Upper lobe of left lung (tissue), 6 donors: Measurements from ENCODE around the gene MYZAP. TPM values are rescaled to one million over a fixed set of nuclear protein-coding genes. Genes with fewer than 3 reads are reported as not detected.
A peak's percentile ranks its signal among the peaks of the same experiment; 100 is the strongest.

Source experiments
- ATAC-seq, 2 donors: fragments of 200-7000 bp; cut with Tn5 transposase; one replicate each; pipeline ENCODE4 v1.9.1; 2022; ENCODE audit warnings: mild to moderate bottlenecking in 2 of 2, moderate library complexity in 2 of 2; ENCODE audit not compliant: low FRiP score in 2 of 2
- DNase-seq, 2 donors: peaks; one replicate each; pipeline ENCODE4 v3.0.0-alpha.2; 2019 to 2020
- H3K27ac ChIP-seq, 4 donors: fragments of 200-600 bp; sonication (generic); one replicate each; pipeline ENCODE4 v1.5.1; 2016 to 2019
- H3K27me3 ChIP-seq, 4 donors: fragments of 200-600 bp; sonication (generic); one replicate each; pipeline ENCODE4 v1.5.1; 2017 to 2019
- H3K36me3 ChIP-seq, 4 donors: fragments of 200-600 bp; sonication (generic); one replicate each; pipeline ENCODE4 v1.5.1; 2016 to 2019
- H3K4me1 ChIP-seq, 4 donors: fragments of 200-600 bp; sonication (generic); one replicate each; pipeline ENCODE4 v1.5.1; 2018 to 2019
- H3K4me3 ChIP-seq, 4 donors: fragments of 200-600 bp; sonication (generic); one replicate each; pipeline ENCODE4 v1.5.1; 2017 to 2019; ENCODE audit warnings: mild to moderate bottlenecking in 2 of 4, moderate library complexity in 1 of 4
- H3K9me3 ChIP-seq, 4 donors: fragments of 200-600 bp; sonication (generic); one replicate each; pipeline ENCODE4 v1.5.1; 2018 to 2019
- EP300 ChIP-seq, 4 donors: sonication (generic); formaldehyde crosslinking; IDR thresholded peaks; one replicate each; pipeline ENCODE4 v1.5.1; 2017; ENCODE audit warnings: antibody characterized with exemption in 4 of 4, control low read depth in 2 of 4
- POLR2A ChIP-seq, 4 donors: fragments of 450-650 bp; IDR thresholded peaks; one replicate each; pipeline ENCODE4 v1.5.1; 2016 to 2017; ENCODE audit warnings: antibody characterized with exemption in 4 of 4, mild to moderate bottlenecking in 2 of 4
- POLR2AphosphoS5 ChIP-seq, 2 donors: sonication (generic); formaldehyde crosslinking; IDR thresholded peaks; one replicate each; pipeline ENCODE4 v1.5.1; 2017; ENCODE audit warnings: antibody characterized with exemption in 2 of 2
- WGBS, 2 donors: methylation state at CpG; one replicate each; pipeline ENCODE4 v1.1.5; 2017 to 2018; 5-methylcytosine and 5-hydroxymethylcytosine counted together
- total RNA-seq, 6 donors: library from RNA; depleted of rRNA in 4 of 6; stranded (reverse); fragments of >200 nt in 4 of 6; gene quantifications; one replicate each; pipeline versions ENCODE4 v1.1.0 to v1.2.1, GENCODE V29; 2016 to 2021
- TF ChIP-seq, protein P1 (sequence below), 6 experiments: fragments of 450-650 bp in 4 of 6; fragments of 200-600 bp in 2 of 6; sonication (generic) in 2 of 6; IDR thresholded peaks; one replicate each; pipeline ENCODE4 v1.5.1; 2016 to 2019; ENCODE audit warnings: antibody characterized with exemption in 6 of 6
- donor health status: DM: no; HTN: no; CAD: no; lungs with moderate emphysema.
- donor health status: DM: no; HTN: yes; CAD: no; lungs with severe emphysema.

Gene MYZAP
- total RNA-seq, 6 donors from 2014 or later = 22.0 to 54.3 (median 30.4) TPM

DNA sequence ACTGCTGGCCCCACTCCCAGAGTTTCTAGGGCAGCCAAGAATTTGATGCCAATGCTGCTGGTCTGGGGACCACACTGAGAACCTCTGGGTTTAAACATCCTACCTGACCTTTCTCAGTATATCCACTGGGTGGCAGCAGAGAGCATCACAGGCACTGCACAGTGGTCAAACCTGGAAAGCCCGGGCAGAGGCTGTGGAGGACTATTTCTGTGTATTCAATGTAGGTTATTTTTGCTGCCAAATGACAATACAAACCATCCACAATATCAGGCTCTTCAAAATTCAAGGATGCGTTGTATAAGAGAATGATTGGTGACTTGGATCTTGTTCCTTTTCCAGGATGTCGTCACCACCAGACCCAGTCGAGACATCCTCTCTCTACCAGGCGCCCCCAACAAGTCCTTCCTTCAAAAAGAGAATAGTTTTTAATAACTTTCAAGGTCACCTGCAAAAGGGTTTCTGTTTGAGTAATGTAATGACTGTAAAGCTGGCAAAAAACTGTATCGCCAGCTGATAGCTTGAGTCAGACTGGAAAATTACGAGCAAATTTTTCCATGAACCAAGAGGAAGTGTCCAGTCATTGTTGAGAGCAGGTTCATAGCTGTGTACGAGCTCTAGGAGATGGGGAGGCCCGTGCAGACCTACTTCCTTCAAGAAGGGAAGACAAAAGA lies 30.5 kb upstream of the MYZAP start:
- Histone ChIP-seq H3K27me3 (no peaks in the 10 kb centered on the region), H3K27ac (peak overlapping the region in 3 of 4 donors; percentile 28 to 71 (median 31)), H3K4me1 (peaks cover 6 to 19% (median 14%) of the 10 kb centered on the region in 4 donors), H3K9me3 (no peaks in the 10 kb centered on the region), H3K36me3 (no peaks in the 10 kb centered on the region), H3K4me3 (peak overlapping the region in 1 of 4 donors; percentile 15)
- ATAC-seq (peak; percentile 93 to 97), DNase-seq (peak in 1 of 2 donors; percentile 70)
- no peak for TF ChIP-seq EP300 (IDR thresholded peaks at IDR 0.05)
- TF ChIP-seq, protein P1, sequence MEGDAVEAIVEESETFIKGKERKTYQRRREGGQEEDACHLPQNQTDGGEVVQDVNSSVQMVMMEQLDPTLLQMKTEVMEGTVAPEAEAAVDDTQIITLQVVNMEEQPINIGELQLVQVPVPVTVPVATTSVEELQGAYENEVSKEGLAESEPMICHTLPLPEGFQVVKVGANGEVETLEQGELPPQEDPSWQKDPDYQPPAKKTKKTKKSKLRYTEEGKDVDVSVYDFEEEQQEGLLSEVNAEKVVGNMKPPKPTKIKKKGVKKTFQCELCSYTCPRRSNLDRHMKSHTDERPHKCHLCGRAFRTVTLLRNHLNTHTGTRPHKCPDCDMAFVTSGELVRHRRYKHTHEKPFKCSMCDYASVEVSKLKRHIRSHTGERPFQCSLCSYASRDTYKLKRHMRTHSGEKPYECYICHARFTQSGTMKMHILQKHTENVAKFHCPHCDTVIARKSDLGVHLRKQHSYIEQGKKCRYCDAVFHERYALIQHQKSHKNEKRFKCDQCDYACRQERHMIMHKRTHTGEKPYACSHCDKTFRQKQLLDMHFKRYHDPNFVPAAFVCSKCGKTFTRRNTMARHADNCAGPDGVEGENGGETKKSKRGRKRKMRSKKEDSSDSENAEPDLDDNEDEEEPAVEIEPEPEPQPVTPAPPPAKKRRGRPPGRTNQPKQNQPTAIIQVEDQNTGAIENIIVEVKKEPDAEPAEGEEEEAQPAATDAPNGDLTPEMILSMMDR (IDR thresholded peaks at IDR 0.05) = peak; percentile 76 to 90 (median 83)
- TF ChIP-seq POLR2A (IDR thresholded peaks at IDR 0.05) = no peak
- no peak for TF ChIP-seq POLR2AphosphoS5 (IDR thresholded peaks at IDR 0.05)
- WGBS, 2 donors = 25 to 26% methylated on average over 8 to 9 of the region's 9 CpGs

DNA sequence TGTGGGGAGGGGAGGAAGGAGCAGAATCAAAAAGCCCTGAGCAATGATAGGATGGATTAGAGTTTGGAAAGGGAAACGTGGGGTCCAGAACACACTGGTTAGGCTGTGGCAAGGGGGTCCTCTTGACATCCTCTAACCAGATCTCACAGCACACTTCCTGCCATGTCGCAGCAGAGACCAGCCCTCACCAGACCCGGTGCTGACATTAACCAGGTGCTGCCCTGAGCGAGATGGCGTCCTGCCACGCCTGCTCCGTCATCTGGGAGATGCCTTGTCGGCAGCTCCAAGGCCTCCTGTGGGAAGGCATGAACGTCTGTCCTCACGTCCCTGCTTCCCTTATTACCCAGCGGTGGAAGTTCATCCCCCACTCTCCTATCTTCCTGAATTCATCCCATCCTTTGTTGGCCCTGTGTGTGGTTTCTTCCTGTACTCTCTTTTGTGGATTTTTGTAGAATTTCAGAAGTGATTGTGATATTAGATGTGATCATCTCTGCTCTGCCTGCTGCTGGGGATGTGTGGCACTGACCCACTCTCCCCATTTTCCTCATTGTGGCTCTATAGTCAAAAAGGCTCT lies 29.4 kb upstream of the MYZAP start:
- Histone ChIP-seq H3K36me3 (no peaks in the 10 kb centered on the region), H3K4me3 (no peak overlapping the region), H3K9me3 (no peaks in the 10 kb centered on the region), H3K27me3 (no peaks in the 10 kb centered on the region), H3K27ac (peak overlapping the region; percentile 31 to 71 (median 54)), H3K4me1 (peaks cover 6 to 19% (median 16%) of the 10 kb centered on the region in 4 donors)
- ATAC-seq (no peak), DNase-seq (peak in 1 of 2 donors; percentile 67)
- WGBS, 2 donors = 57 to 71% methylated on average over 7 to 11 of the region's 11 CpGs
- TF ChIP-seq EP300 (IDR thresholded peaks at IDR 0.05) (no peak), POLR2A (IDR thresholded peaks at IDR 0.05) (no peak), POLR2AphosphoS5 (IDR thresholded peaks at IDR 0.05) (no peak)
- TF ChIP-seq, protein P1 (IDR thresholded peaks at IDR 0.05) = no peak

DNA sequence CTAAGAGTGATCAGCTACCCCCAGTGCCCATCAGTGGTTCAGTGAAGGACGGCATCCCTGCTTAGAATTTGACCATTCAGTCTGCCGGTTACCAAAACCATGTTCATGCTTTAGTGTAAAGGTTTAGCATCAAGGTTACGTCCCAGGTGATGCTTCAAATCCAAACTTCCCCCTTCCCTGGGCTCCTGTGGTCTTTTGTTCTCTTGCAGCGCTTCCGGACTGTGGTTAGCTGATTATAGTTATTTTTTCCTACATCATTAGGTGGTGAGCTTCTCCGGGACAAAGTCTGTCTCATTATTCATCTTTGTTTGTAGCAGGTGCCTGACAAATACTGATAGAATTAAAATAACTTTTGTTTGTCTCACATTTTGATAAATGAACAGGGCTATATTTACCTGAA lies 28.3 kb upstream of the MYZAP start:
- Histone ChIP-seq H3K27me3 (no peaks in the 10 kb centered on the region), H3K27ac (peak overlapping the region in 3 of 4 donors; percentile 8 to 17 (median 15)), H3K4me3 (no peak overlapping the region), H3K4me1 (peaks cover 6 to 19% (median 17%) of the 10 kb centered on the region in 4 donors), H3K9me3 (no peaks in the 10 kb centered on the region), H3K36me3 (no peaks in the 10 kb centered on the region)
- DNase-seq (no peak), ATAC-seq (no peak)
- WGBS, 2 donors = 52 to 57% methylated on average over 6 of the region's 6 CpGs
- TF ChIP-seq, protein P1 (IDR thresholded peaks at IDR 0.05) = no peak
- TF ChIP-seq POLR2A (IDR thresholded peaks at IDR 0.05) (no peak), POLR2AphosphoS5 (IDR thresholded peaks at IDR 0.05) (no peak), EP300 (IDR thresholded peaks at IDR 0.05) (no peak)

DNA sequence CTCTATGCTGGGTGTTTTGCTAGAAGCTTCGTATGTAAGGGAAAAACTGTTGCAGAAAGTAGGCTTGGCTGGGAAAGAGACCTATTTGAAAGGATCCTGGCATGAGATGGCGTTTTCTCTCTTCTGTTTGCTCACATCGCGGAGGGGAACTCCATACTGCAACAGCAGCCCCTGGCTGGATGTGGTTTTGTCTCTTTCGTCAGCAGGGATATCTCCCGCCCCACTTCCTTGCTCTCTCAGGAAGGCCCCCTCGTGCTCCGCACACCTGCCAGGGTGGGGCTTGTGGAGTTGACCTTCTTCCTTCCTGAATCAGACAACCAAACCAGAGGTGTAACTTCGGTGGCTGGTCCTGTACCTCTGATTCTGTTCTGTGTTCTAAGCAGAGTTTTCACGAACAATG lies 26.4 kb upstream of the MYZAP start:
- TF ChIP-seq POLR2AphosphoS5 (IDR thresholded peaks at IDR 0.05) = peak in 1 of 2 donors; percentile 35
- TF ChIP-seq, protein P1 (IDR thresholded peaks at IDR 0.05) = no peak
- TF ChIP-seq EP300 (IDR thresholded peaks at IDR 0.05) = no peak
- H3K36me3 ChIP-seq = no peaks in the 10 kb centered on the region
- DNase-seq (no peak), ATAC-seq (no peak)
- 18 to 24% methylated on average over 9 to 10 of the region's 10 CpGs for WGBS, 2 donors
- no peak overlapping the region for H3K4me3 ChIP-seq
- no peaks in the 10 kb centered on the region for H3K9me3 ChIP-seq
- peak overlapping the region in 3 of 4 donors; percentile 7 to 76 (median 48) for H3K27ac ChIP-seq
- H3K27me3 ChIP-seq = no peaks in the 10 kb centered on the region
- peaks cover 6 to 19% (median 17%) of the 10 kb centered on the region in 4 donors for H3K4me1 ChIP-seq
